ENCODE measurements around the gene GABRP.
"Not testable (repeated sequence)": the region's sequence is repeated elsewhere in the genome, so short reads cannot be mapped to it uniquely, and the experiment has no call there.

GABRP gene

GRCh38 chr5:170795154-170795553 lies 11.6 kb downstream of the GABRP start:
- TF ChIP-seq ZNF274 (IDR thresholded peaks at IDR 0.05; ENCODE audit: low read depth, low read length), result no peak
- H3K4me3 ChIP-seq (ENCODE audit: low read length), result no peak overlapping the region

DNA sequence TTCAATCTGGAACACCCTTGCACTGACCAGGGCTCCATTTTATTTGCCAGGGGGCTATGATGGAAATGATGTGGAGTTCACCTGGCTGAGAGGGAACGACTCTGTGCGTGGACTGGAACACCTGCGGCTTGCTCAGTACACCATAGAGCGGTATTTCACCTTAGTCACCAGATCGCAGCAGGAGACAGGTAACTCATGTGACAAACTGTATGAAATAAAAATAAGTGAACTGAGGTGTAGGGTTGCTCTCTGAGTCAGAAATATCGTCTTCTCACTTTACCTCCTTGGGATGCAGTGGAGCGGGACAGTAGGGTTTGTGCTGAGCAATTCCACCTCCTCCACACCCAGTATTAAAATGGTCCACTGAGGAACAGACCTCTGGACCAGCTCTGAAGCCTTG lies 22.1 kb downstream of the GABRP start:
- no peak overlapping the region for H3K4me3 ChIP-seq (ENCODE audit: low read length)
- no peak for TF ChIP-seq ZNF274 (IDR thresholded peaks at IDR 0.05; ENCODE audit: low read depth, low read length)

DNA sequence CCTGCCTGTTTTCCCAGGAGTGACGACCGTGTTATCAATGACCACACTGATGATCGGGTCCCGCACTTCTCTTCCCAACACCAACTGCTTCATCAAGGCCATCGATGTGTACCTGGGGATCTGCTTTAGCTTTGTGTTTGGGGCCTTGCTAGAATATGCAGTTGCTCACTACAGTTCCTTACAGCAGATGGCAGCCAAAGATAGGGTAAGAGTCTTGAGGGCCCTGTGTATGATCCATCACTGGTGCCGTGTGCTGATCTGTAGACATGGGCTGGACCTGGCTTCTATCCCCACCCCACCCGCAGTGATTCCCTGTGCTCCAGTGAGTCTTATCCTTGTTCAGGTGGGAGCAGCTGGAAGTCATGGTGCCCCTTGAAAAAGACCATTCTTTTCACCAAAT lies 26.0 kb downstream of the GABRP start:
- no peak for TF ChIP-seq ZNF274 (IDR thresholded peaks at IDR 0.05; ENCODE audit: low read depth, low read length)
- no peak overlapping the region for H3K4me3 ChIP-seq (ENCODE audit: low read length)

DNA sequence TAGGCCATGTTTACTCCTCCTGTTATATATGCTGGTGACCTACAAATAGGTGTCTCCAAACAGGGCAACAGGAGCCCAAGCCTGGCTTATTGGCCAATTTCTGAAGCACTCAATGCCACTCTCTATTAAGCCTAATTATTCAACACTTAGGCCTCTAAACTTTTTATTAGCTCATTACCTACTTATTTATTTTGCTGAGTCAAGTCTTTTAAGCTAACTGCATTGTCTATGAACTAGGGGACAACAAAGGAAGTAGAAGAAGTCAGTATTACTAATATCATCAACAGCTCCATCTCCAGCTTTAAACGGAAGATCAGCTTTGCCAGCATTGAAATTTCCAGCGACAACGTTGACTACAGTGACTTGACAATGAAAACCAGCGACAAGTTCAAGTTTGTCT lies 28.2 kb downstream of the GABRP start:
- TF ChIP-seq ZNF274 (IDR thresholded peaks at IDR 0.05; ENCODE audit: low read depth, low read length), result no peak
- H3K4me3 ChIP-seq (ENCODE audit: low read length), result no peak overlapping the region

- no peak overlapping the region for H3K4me3 ChIP-seq (ENCODE audit: low read length)
- no peak for TF ChIP-seq ZNF274 (IDR thresholded peaks at IDR 0.05; ENCODE audit: low read depth, low read length)
These were observed 29.7 kb downstream of the GABRP start for GRCh38 chr5:170813231-170813630.

GRCh38 chr5:170817195-170817594 lies 33.7 kb downstream of the GABRP start:
- no peak for TF ChIP-seq ZNF274 (IDR thresholded peaks at IDR 0.05; ENCODE audit: low read depth, low read length)
- no peak overlapping the region for H3K4me3 ChIP-seq (ENCODE audit: low read length)

GRCh38 chr5:170818232-170818631 lies 34.7 kb downstream of the GABRP start:
- TF ChIP-seq ZNF274 (IDR thresholded peaks at IDR 0.05; ENCODE audit: low read depth, low read length), result no peak
- no peak overlapping the region for H3K4me3 ChIP-seq (ENCODE audit: low read length)

GRCh38 chr5:170819824-170820223 lies 36.3 kb downstream of the GABRP start:
- no peak overlapping the region for H3K4me3 ChIP-seq (ENCODE audit: low read length)
- TF ChIP-seq ZNF274 (IDR thresholded peaks at IDR 0.05; ENCODE audit: low read depth, low read length), result no peak

- TF ChIP-seq ZNF274 (IDR thresholded peaks at IDR 0.05; ENCODE audit: low read depth, low read length), result no peak
- no peak overlapping the region for H3K4me3 ChIP-seq (ENCODE audit: low read length)
These were observed 37.8 kb downstream of the GABRP start for GRCh38 chr5:170821257-170821800.

GRCh38 chr5:170826117-170826516 lies 42.6 kb downstream of the GABRP start:
- TF ChIP-seq ZNF274 (IDR thresholded peaks at IDR 0.05; ENCODE audit: low read depth, low read length), result no peak
- no peak overlapping the region for H3K4me3 ChIP-seq (ENCODE audit: low read length)

- H3K4me3 ChIP-seq (ENCODE audit: low read length), result no peak overlapping the region
- TF ChIP-seq ZNF274 (IDR thresholded peaks at IDR 0.05; ENCODE audit: low read depth, low read length), result no peak
These were observed 48.7 kb downstream of the GABRP start for GRCh38 chr5:170832241-170832640.

GRCh38 chr5:170833981-170834380 lies 50.5 kb downstream of the GABRP start:
- not testable (repeated sequence) for H3K4me3 ChIP-seq (ENCODE audit: low read length)

GRCh38 chr5:170836226-170836625 lies 52.7 kb downstream of the GABRP start:
- H3K4me3 ChIP-seq (ENCODE audit: low read length), result no peak overlapping the region
- no peak for TF ChIP-seq ZNF274 (IDR thresholded peaks at IDR 0.05; ENCODE audit: low read depth, low read length)

GRCh38 chr5:170843870-170844269 lies 60.3 kb downstream of the GABRP start:
- H3K4me3 ChIP-seq (ENCODE audit: low read length), result no peak overlapping the region
- no peak for TF ChIP-seq ZNF274 (IDR thresholded peaks at IDR 0.05; ENCODE audit: low read depth, low read length)

- no peak overlapping the region for H3K4me3 ChIP-seq (ENCODE audit: low read length)
- no peak for TF ChIP-seq ZNF274 (IDR thresholded peaks at IDR 0.05; ENCODE audit: low read depth, low read length)
These were observed 61.1 kb downstream of the GABRP start for GRCh38 chr5:170844651-170845050.

- TF ChIP-seq ZNF274 (IDR thresholded peaks at IDR 0.05; ENCODE audit: low read depth, low read length), result no peak
- no peak overlapping the region for H3K4me3 ChIP-seq (ENCODE audit: low read length)
These were observed 62.9 kb downstream of the GABRP start for GRCh38 chr5:170846416-170846815.

All from GM08714 (cell line).